NT2/D1 (cell line): ENCODE results near the gene FRMD4A.

Experiments used
- SUZ12 ChIP-seq: IDR thresholded peaks from 2 replicates; pipeline ENCODE4 v1.6.1; 2011; ENCODE audit not compliant: insufficient read length, insufficient read depth; ENCODE audit errors: extremely low read depth
- YY1 ChIP-seq: IDR thresholded peaks from 2 replicates; pipeline ENCODE4 v1.6.1; 2011; ENCODE audit not compliant: insufficient read length, insufficient read depth

GRCh38 chr10:14128519-14128918, 202.2 kb downstream of the FRMD4A start:
- TF ChIP-seq YY1 (no peak), SUZ12 (no peak)
